OCI-LY7 (cell line): ENCODE results near the gene SNAI3. TPM values are rescaled to one million over a fixed set of nuclear protein-coding genes. Genes with fewer than 3 reads are reported as not detected.

ENCODE experiments used
- BruUV-seq: library from RNA; stranded (reverse); fragments of 400-500 nt; replicated peaks from 2 replicates; lab custom pipeline; 2021; lab: Mats Ljungman, UMichigan
- CTCF ChIA-PET: fragments of 300-600 bp; sonication (Branson Sonifier 250); formaldehyde crosslinking; loops from one replicate; lab custom pipeline; 2022; ENCODE audit warnings: antibody characterized with exemption; ENCODE audit not compliant: unreplicated experiment; lab: Charles Lee
- POLR2A ChIA-PET: fragments of 300-600 bp; sonication (Branson Sonifier 250); formaldehyde crosslinking; loops from one replicate; lab custom pipeline; 2022; ENCODE audit warnings: antibody characterized with exemption; lab: Charles Lee
- DNase-seq: peaks from one replicate; pipeline ENCODE4 v3.0.0-alpha.2; 2015; ENCODE audit warnings: low spot score
- H2AFZ ChIP-seq: fragments of 200-600 bp; sonication (generic), shearing (Covaris generic); 2 replicates; pipeline ENCODE4 v1.6.1; 2014; ENCODE audit warnings: mild to moderate bottlenecking, antibody characterized with exemption, low read length, moderate library complexity
- H3K27ac ChIP-seq: fragments of 200-600 bp; sonication (generic); 2 replicates; pipeline ENCODE4 v1.5.1; 2014; ENCODE audit warnings: mixed run types, low read depth, mild to moderate bottlenecking, moderate library complexity, low read length, inconsistent platforms; ENCODE audit not compliant: poor library complexity, severe bottlenecking
- H3K36me3 ChIP-seq: fragments of 200-600 bp; sonication (generic); 2 replicates; pipeline ENCODE4 v1.6.1; 2014; ENCODE audit warnings: mild to moderate bottlenecking, antibody characterized with exemption, low read length, moderate library complexity, mixed read lengths; ENCODE audit not compliant: insufficient read depth
- H3K4me1 ChIP-seq: fragments of 200-600 bp; sonication (generic); 2 replicates; pipeline ENCODE4 v1.5.1; 2014; ENCODE audit warnings: mild to moderate bottlenecking, low read length; ENCODE audit not compliant: insufficient read depth, poor library complexity, severe bottlenecking
- H3K4me2 ChIP-seq: fragments of 200-600 bp; sonication (generic); 2 replicates; pipeline ENCODE4 v1.6.1; 2014; ENCODE audit warnings: mild to moderate bottlenecking, low read length
- H3K4me3 ChIP-seq: fragments of 200-600 bp; sonication (generic); 2 replicates; pipeline ENCODE4 v1.5.1; 2014; ENCODE audit warnings: mild to moderate bottlenecking, low read depth, low read length; ENCODE audit not compliant: poor library complexity, severe bottlenecking
- H3K79me2 ChIP-seq: fragments of 200-600 bp; sonication (generic); 2 replicates; pipeline ENCODE4 v1.6.1; 2016; ENCODE audit warnings: low read depth, mild to moderate bottlenecking, low read length, moderate library complexity, mixed read lengths; ENCODE audit not compliant: insufficient read depth
- H3K9me2 ChIP-seq: fragments of 200-600 bp; sonication (generic); 2 replicates; pipeline ENCODE4 v1.6.1; 2016; ENCODE audit warnings: mild to moderate bottlenecking, low read length, mixed read lengths; ENCODE audit not compliant: insufficient read depth
- H3K9me3 ChIP-seq: fragments of 200-600 bp; sonication (generic); 2 replicates; pipeline ENCODE4 v1.6.1; 2014; ENCODE audit warnings: mild to moderate bottlenecking, mixed run types, low read length, mixed read lengths
- H4K20me1 ChIP-seq: fragments of 200-600 bp; sonication (generic); 2 replicates; pipeline ENCODE4 v1.6.1; 2014; ENCODE audit warnings: mild to moderate bottlenecking, antibody characterized with exemption, low read length, moderate library complexity, mixed read lengths; ENCODE audit not compliant: insufficient read depth
- CTCF ChIP-seq: fragments of 200-600 bp; sonication (generic); conservative IDR thresholded peaks from 2 replicates; pipeline ENCODE4 v1.5.1; 2014; ENCODE audit warnings: mild to moderate bottlenecking, antibody characterized with exemption, low read length, moderate library complexity, mixed read lengths
- EZH2phosphoT487 ChIP-seq: fragments of 200-600 bp; sonication (generic); IDR thresholded peaks from 2 replicates; pipeline ENCODE4 v1.6.1; 2018; ENCODE audit warnings: low read depth, borderline replicate concordance, mild to moderate bottlenecking, mixed run types, antibody characterized with exemption, low read length, moderate library complexity, mixed read lengths
- intact Hi-C: fragments of 100-400 bp; cut with micrococcal nuclease; formaldehyde crosslinking; loops from one replicate; pipeline ENCODE4 v1.10.0; 2022; ENCODE audit not compliant: unreplicated experiment
- total RNA-seq, 2 experiments: library from RNA; depleted of rRNA in 1 of 2; stranded (reverse); fragments of >200 nt in 1 of 2; shearing (Covaris generic) in 1 of 2; gene quantifications; 2 replicates each; pipeline ENCODE4 v1.2.3, GENCODE V29; 2014 to 2022

SNAI3 gene
- total RNA-seq, 2 experiments from 2014 or later, result 3.1 to 3.3 TPM

GRCh38 chr16:88640039-88640495, 46.2 kb downstream of the SNAI3 start:
- ChIA-PET POLR2A (interaction anchor here (1.4 kb wide), 1 partner anchor 61 kb away, joined by 4 read pairs; no protein-coding TSS in a partner anchor), CTCF (no interaction called here)
- Histone ChIP-seq H3K4me1 (peaks cover 23% of the 10 kb centered on the region), H3K4me2 (no peak overlapping the region), H2AFZ (no peak overlapping the region), H3K27ac (no peak overlapping the region), H3K4me3 (no peak overlapping the region), H3K9me2 (no peaks in the 10 kb centered on the region), H3K79me2 (no peaks in the 10 kb centered on the region), H4K20me1 (no peaks in the 10 kb centered on the region), H3K9me3 (no peaks in the 10 kb centered on the region), H3K36me3 (peaks cover 28% of the 10 kb centered on the region)
- no peak for DNase-seq
- TF ChIP-seq EZH2phosphoT487, result no peak
- no peak for TF ChIP-seq CTCF
- no TSS peak for BruUV-seq
- intact Hi-C loops, result no loop called here

- DNase-seq, result no peak
- Histone ChIP-seq H4K20me1 (no peaks in the 10 kb centered on the region), H3K4me3 (no peak overlapping the region), H3K4me2 (no peak overlapping the region), H3K4me1 (peaks cover 29% of the 10 kb centered on the region), H3K27ac (no peak overlapping the region), H3K36me3 (peaks cover 25% of the 10 kb centered on the region), H3K79me2 (no peaks in the 10 kb centered on the region), H3K9me2 (no peaks in the 10 kb centered on the region), H3K9me3 (no peaks in the 10 kb centered on the region), H2AFZ (no peak overlapping the region)
- ChIA-PET CTCF (no interaction called here), POLR2A (interaction anchor here (1.4 kb wide), 1 partner anchor 62 kb away, joined by 4 read pairs; no protein-coding TSS in a partner anchor)
- TF ChIP-seq CTCF, result no peak
- TF ChIP-seq EZH2phosphoT487, result no peak
- intact Hi-C loops, result loop anchor here (5.0 kb wide), 1 partner anchor 157 kb away; no protein-coding TSS in a partner anchor
- no TSS peak for BruUV-seq
Measured at GRCh38 chr16:88639231-88640038, 46.9 kb downstream of the SNAI3 start.
